GM12878 (cell line): ENCODE results near the gene OSBPL3. TPM values are rescaled to one million over a fixed set of nuclear protein-coding genes. Genes with fewer than 3 reads are reported as not detected.

Experiments
- ATAC-seq: fragments of 200-7000 bp; cut with Tn5 transposase; 3 replicates; pipeline ENCODE4 v1.9.1; 2020; ENCODE audit warnings: mild to moderate bottlenecking, moderate library complexity
- BruUV-seq: library from RNA; stranded (reverse); fragments of 400-500 nt; replicated peaks from 2 replicates; lab custom pipeline; 2021; lab: Mats Ljungman, UMichigan
- CTCF ChIA-PET: fragments of 300-600 bp; sonication (Branson Sonifier 250); formaldehyde crosslinking; extraction: SDS; loops from one replicate; lab custom pipeline; 2021; ENCODE audit warnings: inconsistent platforms; lab: Yijun Ruan, JAX
- POLR2A ChIA-PET: fragments of 350-600 bp; formaldehyde crosslinking; extraction: SDS; loops from one replicate; lab custom pipeline; 2021; ENCODE audit warnings: inconsistent platforms; lab: Charles Lee
- RAD21 ChIA-PET: fragments of 300-600 bp; sonication (Branson Sonifier 250); formaldehyde crosslinking; loops from one replicate; lab custom pipeline; 2023; ENCODE audit warnings: antibody characterized with exemption; ENCODE audit not compliant: unreplicated experiment; lab: Charles Lee
- SMC1A ChIA-PET: fragments of 300-600 bp; sonication (Branson Sonifier 250); formaldehyde crosslinking; loops from one replicate; lab custom pipeline; 2023; ENCODE audit not compliant: unreplicated experiment, uncharacterized antibody; lab: Charles Lee
- DNase-seq: peaks from one replicate; pipeline ENCODE4 v3.0.0-alpha.2; 2011; ENCODE audit warnings: low read depth, low spot score
- FAIRE-seq: peaks from 3 replicates; lab custom pipeline; 2011; peaks lifted over from hg19 to GRCh38; lab: Jason Lieb, UNC
- H2AFZ ChIP-seq: 2 replicates; pipeline ENCODE4 v1.6.0; 2011; ENCODE audit warnings: low read depth, low read length, control low read depth; ENCODE audit not compliant: control insufficient read depth
- H3K27ac ChIP-seq: 2 replicates; pipeline ENCODE4 v1.5.1; 2011; ENCODE audit warnings: control low read depth; ENCODE audit not compliant: control insufficient read depth, insufficient read depth
- H3K27me3 ChIP-seq, 2 experiments: replicated peaks in 1 of 2; 2 replicates each; pipeline versions ENCODE4 v1.6.0 to v1.6.1; 2011; ENCODE audit warnings: low read length in 1 of 2; ENCODE audit not compliant: control insufficient read depth in 2 of 2, insufficient read depth in 2 of 2
- H3K36me3 ChIP-seq, 2 experiments: 2 replicates each; pipeline ENCODE4 v1.5.1; 2011; ENCODE audit warnings: low read length in 1 of 2; ENCODE audit not compliant: control insufficient read depth in 2 of 2, insufficient read depth in 2 of 2
- H3K4me1 ChIP-seq: 2 replicates; pipeline ENCODE4 v1.6.1; 2011; ENCODE audit warnings: mild to moderate bottlenecking, low read length, moderate library complexity, mixed read lengths; ENCODE audit not compliant: control insufficient read depth, insufficient read depth
- H3K4me2 ChIP-seq: 2 replicates; pipeline ENCODE4 v1.6.0; 2011; ENCODE audit warnings: control low read depth; ENCODE audit not compliant: control insufficient read depth, insufficient read depth
- H3K4me3 ChIP-seq: fragments of 200-600 bp; sonication (generic); 2 replicates; pipeline ENCODE4 v1.5.1; 2016
- H3K79me2 ChIP-seq: 2 replicates; pipeline ENCODE4 v1.6.0; 2011; ENCODE audit warnings: low read length; ENCODE audit not compliant: control insufficient read depth, insufficient read depth
- H3K9ac ChIP-seq: 2 replicates; pipeline ENCODE4 v1.8.0; 2011; ENCODE audit warnings: low read length, control low read depth, mixed read lengths; ENCODE audit not compliant: control insufficient read depth, insufficient read depth
- H3K9me3 ChIP-seq: replicated peaks from 3 replicates; pipeline ENCODE4 v1.5.1; 2011; ENCODE audit warnings: mild to moderate bottlenecking, low read length; ENCODE audit not compliant: control insufficient read depth, insufficient read depth
- H4K20me1 ChIP-seq: 2 replicates; pipeline ENCODE4 v1.6.0; 2011; ENCODE audit not compliant: control insufficient read depth, insufficient read depth
- ATF2 ChIP-seq: IDR thresholded peaks from 2 replicates; pipeline ENCODE4 v1.6.1; 2012; ENCODE audit warnings: low read length, inconsistent platforms
- BACH1 ChIP-seq: fragments of 450-650 bp; IDR thresholded peaks from 2 replicates; pipeline ENCODE4 v1.6.1; 2017; ENCODE audit warnings: mild to moderate bottlenecking, borderline replicate concordance
- JUNB ChIP-seq: IDR thresholded peaks from 2 replicates; pipeline ENCODE4 v1.6.1; 2016; ENCODE audit warnings: antibody characterized with exemption, mild to moderate bottlenecking
- MAX ChIP-seq: IDR thresholded peaks from 2 replicates; pipeline ENCODE4 v1.6.1; 2012; ENCODE audit warnings: low read depth, low read length, improper control_type of control experiment
- NFIC ChIP-seq: IDR thresholded peaks from 2 replicates; pipeline ENCODE4 v1.6.1; 2012; ENCODE audit warnings: low read depth, mild to moderate bottlenecking, inconsistent platforms, low read length, moderate library complexity
- SREBF1 ChIP-seq: IDR thresholded peaks from 2 replicates; pipeline ENCODE4 v1.6.1; 2012; ENCODE audit warnings: mild to moderate bottlenecking, low read length
- ZNF217 ChIP-seq: fragments of 450-650 bp; IDR thresholded peaks from 2 replicates; pipeline ENCODE4 v1.6.1; 2017; ENCODE audit warnings: antibody characterized with exemption, mild to moderate bottlenecking
- WGBS: methylation state at CpG from one replicate; pipeline ENCODE4 v1.1.6; 2016; ENCODE audit warnings: low lambda C conversion rate; ENCODE audit not compliant: insufficient replicate concordance, insufficient coverage; ENCODE audit errors: missing lambda C conversion rate; 5-methylcytosine and 5-hydroxymethylcytosine counted together
- in situ Hi-C: fragments of 300-500 bp; cut with MboI; formaldehyde crosslinking; loops from 9 replicates; pipeline ENCODE4 v1.14.3; 2018; ENCODE audit warnings: mixed read lengths
- intact Hi-C: fragments of 100-400 bp; cut with micrococcal nuclease; formaldehyde crosslinking; loops from one replicate; pipeline ENCODE4 v1.14.2; 2022; ENCODE audit not compliant: unreplicated experiment
- polyA plus RNA-seq, 11 experiments: library from polyadenylated mRNA; depleted of rRNA in 4 of 11; unstranded in 6 of 11; stranded (reverse) in 5 of 11; fragments of >200 nt; fragmentation: Nextera tagmentation in 4 of 11; fragmentation: Illumina TruSeq in 1 of 11; extraction: Ambion mirVana in 4 of 11; extraction: Trizol in 1 of 11; gene quantifications; 1 replicate in 1 of 11; 2 replicates in 10 of 11; pipeline versions ENCODE4 v1.2.1 to v1.2.3, GENCODE V29; 2011 to 2016; ENCODE audit warnings: inconsistent platforms in 2 of 11, missing spikeins in 2 of 11, low read depth in 1 of 11
- total RNA-seq, 4 experiments: library from RNA; depleted of rRNA in 3 of 4; stranded (reverse); fragments of >200 nt in 3 of 4; fragmentation: Illumina TruSeq in 1 of 4; extraction: Trizol in 1 of 4; gene quantifications; 2 replicates each; pipeline versions ENCODE4 v1.2.1 to v1.2.3, GENCODE V29; 2013 to 2021
- TF ChIP-seq, protein P1 (sequence below): IDR thresholded peaks from 2 replicates; pipeline ENCODE4 v1.6.1; 2012; ENCODE audit warnings: improper control_type of control experiment, low read depth, low read length; ENCODE audit not compliant: insufficient replicate concordance

Gene OSBPL3
- total and polyA plus RNA-seq, 10 of the 15 experiments (the other 5 are each of a cell fraction or from before 2014, with no cell fraction given), result 6.1 to 46.6 (median 27.0) TPM

GRCh38 chr7:24948739-24949138, 31.2 kb downstream of the OSBPL3 start:
- H3K4me2 ChIP-seq, result peak overlapping the region; percentile 18; the same call in 1 of the 2 replicates
- 46% methylated on average over 4 of the region's 4 CpGs for WGBS
- FAIRE-seq (no peak), DNase-seq (no peak)
- RAD21 ChIA-PET, result interaction anchor here (0.7 to 3.9 kb wide), 7 partner anchors 12 to 128 kb away, joined by 3 to 19 read pairs (median 3); partner anchors contain the start of gene OSBPL3
- CTCF ChIA-PET, result interaction anchor here (0.8 to 2.3 kb wide), 9 partner anchors 11 to 147 kb away, joined by 3 to 8 read pairs (median 5); partner anchors contain the start of gene OSBPL3
- no peak overlapping the region for H3K4me3 ChIP-seq
- no peak for TF ChIP-seq ZNF217
- TF ChIP-seq NFIC, result peak; percentile 14; the same call in 1 of the 2 replicates
- TF ChIP-seq JUNB, result peak; percentile 48
- TF ChIP-seq, all 136 proteins: peak for 2
- H3K36me3 ChIP-seq, result no peaks in the 10 kb centered on the region
- POLR2A ChIA-PET, result interaction anchor here (1.1 to 3.0 kb wide), 2 partner anchors 11 to 16 kb away, joined by 4 to 13 read pairs; no protein-coding TSS in a partner anchor
- H2AFZ ChIP-seq, result no peak overlapping the region
- SMC1A ChIA-PET, result interaction anchor here (0.7 to 5.5 kb wide), 13 partner anchors 11 to 128 kb away, joined by 3 to 31 read pairs (median 7); no protein-coding TSS in a partner anchor
- no peaks in the 10 kb centered on the region for H3K27me3 ChIP-seq
- no peak overlapping the region for H3K9ac ChIP-seq
- no peaks in the 10 kb centered on the region for H4K20me1 ChIP-seq
- peak; percentile 47 for ATAC-seq
- in situ Hi-C loops, result no loop called here
- peak overlapping the region; percentile 7; the same call in 1 of the 2 replicates for H3K27ac ChIP-seq
- no peaks in the 10 kb centered on the region for H3K9me3 ChIP-seq
- intact Hi-C loops, result no loop called here
- peaks cover 68% of the 10 kb centered on the region for H3K79me2 ChIP-seq
- H3K4me1 ChIP-seq, result peaks cover 12% of the 10 kb centered on the region; the same call in 1 of the 2 replicates
- BruUV-seq, result no TSS peak

DNA sequence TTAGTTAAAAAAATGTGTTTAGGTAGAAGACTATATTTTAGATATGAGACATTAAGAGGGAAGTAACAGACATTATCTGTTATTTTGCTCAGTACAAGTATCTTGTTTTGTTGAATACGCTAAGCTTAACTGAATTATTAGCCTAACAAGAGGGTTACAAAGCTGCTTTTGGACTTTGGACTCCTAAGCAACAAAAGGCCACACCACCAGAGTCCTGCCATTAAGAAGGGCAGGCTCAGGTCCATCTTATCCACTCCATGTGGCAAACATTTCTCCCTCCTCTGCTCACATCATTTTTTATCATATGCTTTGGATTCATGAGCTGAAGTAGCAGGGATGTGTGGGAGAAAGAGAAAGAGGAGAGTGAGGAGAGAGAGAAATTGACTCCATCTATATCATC, 33.5 kb downstream of the OSBPL3 start:
- intact Hi-C loops, result no loop called here
- DNase-seq, result no peak
- Histone ChIP-seq H4K20me1 (no peaks in the 10 kb centered on the region), H2AFZ (no peak overlapping the region)
- no peak for TF ChIP-seq MAX
- no peak for TF ChIP-seq ATF2
- TF ChIP-seq SREBF1, result no peak
- TF ChIP-seq, protein P1, sequence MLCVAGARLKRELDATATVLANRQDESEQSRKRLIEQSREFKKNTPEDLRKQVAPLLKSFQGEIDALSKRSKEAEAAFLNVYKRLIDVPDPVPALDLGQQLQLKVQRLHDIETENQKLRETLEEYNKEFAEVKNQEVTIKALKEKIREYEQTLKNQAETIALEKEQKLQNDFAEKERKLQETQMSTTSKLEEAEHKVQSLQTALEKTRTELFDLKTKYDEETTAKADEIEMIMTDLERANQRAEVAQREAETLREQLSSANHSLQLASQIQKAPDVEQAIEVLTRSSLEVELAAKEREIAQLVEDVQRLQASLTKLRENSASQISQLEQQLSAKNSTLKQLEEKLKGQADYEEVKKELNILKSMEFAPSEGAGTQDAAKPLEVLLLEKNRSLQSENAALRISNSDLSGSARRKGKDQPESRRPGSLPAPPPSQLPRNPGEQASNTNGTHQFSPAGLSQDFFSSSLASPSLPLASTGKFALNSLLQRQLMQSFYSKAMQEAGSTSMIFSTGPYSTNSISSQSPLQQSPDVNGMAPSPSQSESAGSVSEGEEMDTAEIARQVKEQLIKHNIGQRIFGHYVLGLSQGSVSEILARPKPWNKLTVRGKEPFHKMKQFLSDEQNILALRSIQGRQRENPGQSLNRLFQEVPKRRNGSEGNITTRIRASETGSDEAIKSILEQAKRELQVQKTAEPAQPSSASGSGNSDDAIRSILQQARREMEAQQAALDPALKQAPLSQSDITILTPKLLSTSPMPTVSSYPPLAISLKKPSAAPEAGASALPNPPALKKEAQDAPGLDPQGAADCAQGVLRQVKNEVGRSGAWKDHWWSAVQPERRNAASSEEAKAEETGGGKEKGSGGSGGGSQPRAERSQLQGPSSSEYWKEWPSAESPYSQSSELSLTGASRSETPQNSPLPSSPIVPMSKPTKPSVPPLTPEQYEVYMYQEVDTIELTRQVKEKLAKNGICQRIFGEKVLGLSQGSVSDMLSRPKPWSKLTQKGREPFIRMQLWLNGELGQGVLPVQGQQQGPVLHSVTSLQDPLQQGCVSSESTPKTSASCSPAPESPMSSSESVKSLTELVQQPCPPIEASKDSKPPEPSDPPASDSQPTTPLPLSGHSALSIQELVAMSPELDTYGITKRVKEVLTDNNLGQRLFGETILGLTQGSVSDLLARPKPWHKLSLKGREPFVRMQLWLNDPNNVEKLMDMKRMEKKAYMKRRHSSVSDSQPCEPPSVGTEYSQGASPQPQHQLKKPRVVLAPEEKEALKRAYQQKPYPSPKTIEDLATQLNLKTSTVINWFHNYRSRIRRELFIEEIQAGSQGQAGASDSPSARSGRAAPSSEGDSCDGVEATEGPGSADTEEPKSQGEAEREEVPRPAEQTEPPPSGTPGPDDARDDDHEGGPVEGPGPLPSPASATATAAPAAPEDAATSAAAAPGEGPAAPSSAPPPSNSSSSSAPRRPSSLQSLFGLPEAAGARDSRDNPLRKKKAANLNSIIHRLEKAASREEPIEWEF, result no peak
- no peak for TF ChIP-seq BACH1
- TF ChIP-seq, all 136 proteins: peak for 0
- no TSS peak for BruUV-seq
- ChIA-PET SMC1A (interaction anchor here (0.9 to 5.5 kb wide), 16 partner anchors 9 to 148 kb away, joined by 3 to 31 read pairs (median 6); no protein-coding TSS in a partner anchor), POLR2A (interaction anchor here (1.2 to 3.0 kb wide), 7 partner anchors 13 to 50 kb away, joined by 3 to 13 read pairs (median 4); no protein-coding TSS in a partner anchor), CTCF (interaction anchor here (0.7 to 2.9 kb wide), 14 partner anchors 10 to 234 kb away, joined by 3 to 9 read pairs (median 4); partner anchors contain the start of gene OSBPL3), RAD21 (interaction anchor here (0.7 to 3.9 kb wide), 2 partner anchors 32 to 134 kb away, joined by 3 to 19 read pairs; partner anchors contain the start of gene OSBPL3)
- 100% methylated on average over 1 of the region's 1 CpG for WGBS
- H3K4me2 ChIP-seq, result no peak overlapping the region
- FAIRE-seq (no peak), ATAC-seq (no peak)
- H3K4me3 ChIP-seq, result no peak overlapping the region
- no peaks in the 10 kb centered on the region for H3K9me3 ChIP-seq
- H3K9ac ChIP-seq, result no peak overlapping the region
- peaks cover 56% of the 10 kb centered on the region for H3K79me2 ChIP-seq
- peaks cover 8% of the 10 kb centered on the region; the same call in 1 of the 2 replicates for H3K4me1 ChIP-seq
- H3K36me3 ChIP-seq, result no peaks in the 10 kb centered on the region
- no peak overlapping the region for H3K27ac ChIP-seq
- H3K27me3 ChIP-seq, result no peaks in the 10 kb centered on the region
- in situ Hi-C loops, result no loop called here
